Kidney (tissue), 14 donors: ENCODE results near the gene ABHD2. TPM values are rescaled to one million over a fixed set of nuclear protein-coding genes. Genes with fewer than 3 reads are reported as not detected.
"Not testable (repeated sequence)": the region's sequence is repeated elsewhere in the genome, so short reads cannot be mapped to it uniquely, and the experiment has no call there.

ENCODE experiments used
- DNase-seq, 5 donors: peaks; one replicate each; pipeline ENCODE4 v3.0.0-alpha.2; 2013 to 2020
- FAIRE-seq: peaks from 2 replicates; lab custom pipeline; 2012; peaks lifted over from hg19 to GRCh38; lab: Jason Lieb, UNC
- H3K27ac ChIP-seq, 2 donors: one replicate each; pipeline ENCODE4 v1.7.0; 2013; ENCODE audit warnings: low read depth in 2 of 2, low read length in 2 of 2, inconsistent platforms in 1 of 2
- H3K27me3 ChIP-seq: one replicate; pipeline ENCODE4 v1.7.1; 2013; ENCODE audit warnings: low read length, inconsistent platforms; ENCODE audit not compliant: control insufficient read depth, insufficient read depth
- H3K36me3 ChIP-seq, 3 donors: one replicate each; pipeline versions ENCODE4 v1.7.0 to v1.7.1; 2013; ENCODE audit warnings: low read length in 3 of 3, control low read depth in 1 of 3, inconsistent platforms in 1 of 3; ENCODE audit not compliant: insufficient read depth in 3 of 3, control insufficient read depth in 2 of 3
- H3K4me1 ChIP-seq, 3 donors: one replicate each; pipeline versions ENCODE4 v1.7.0 to v1.7.1; 2013; ENCODE audit warnings: low read length in 3 of 3, inconsistent platforms in 1 of 3, low read depth in 1 of 3; ENCODE audit not compliant: control insufficient read depth in 2 of 3, insufficient read depth in 2 of 3
- H3K4me3 ChIP-seq, 3 donors: one replicate each; pipeline versions ENCODE4 v1.7.0 to v1.8.1; 2013; ENCODE audit warnings: low read length in 3 of 3, control low read depth in 1 of 3, inconsistent platforms in 1 of 3
- H3K9ac ChIP-seq, 3 donors: one replicate each; pipeline versions ENCODE4 v1.7.0 to v1.7.1; 2013; ENCODE audit warnings: low read length in 3 of 3, control low read depth in 1 of 3, inconsistent platforms in 1 of 3
- H3K9me3 ChIP-seq, 3 donors: one replicate each; pipeline versions ENCODE4 v1.7.0 to v1.7.1; 2013; ENCODE audit warnings: low read length in 3 of 3, control low read depth in 1 of 3, inconsistent platforms in 1 of 3; ENCODE audit not compliant: control insufficient read depth in 2 of 3, insufficient read depth in 1 of 3
- CTCF ChIP-seq: IDR thresholded peaks from 3 replicates; pipeline ENCODE4 v1.5.1; 2012; ENCODE audit warnings: mild to moderate bottlenecking, moderate library complexity, borderline replicate concordance; ENCODE audit not compliant: insufficient read depth; ENCODE audit errors: extremely low read depth
- intact Hi-C: fragments of 100-400 bp; cut with DNase I; formaldehyde crosslinking; loops from one replicate; pipeline ENCODE4 v1.11.1; 2022
- polyA plus RNA-seq: library from polyadenylated mRNA; stranded (reverse); fragments of 350-450 nt; fragmentation: Illumina TruSeq; extraction: RNeasy Lipid Tissue Mini Kit (QIAGEN cat#74804); gene quantifications from one replicate; pipeline ENCODE4 v1.2.3, GENCODE V29; 2014; ENCODE audit warnings: low read depth, low replicate concordance; ENCODE audit not compliant: insufficient read depth
- total RNA-seq: library from RNA; stranded (reverse); fragmentation: NEBNext Ultra II Directional; extraction: Animal tissue kit (Norgen Biotek cat#: 25700); gene quantifications from one replicate; pipeline ENCODE4 v1.2.1, GENCODE V29; 2021
- donor health status: control.
- donor health status: control.
- donor health status: control.
- donor health status: control.
- donor health status: control.
- donor health status: DM: yes; HTN: yes; CAD: no.
- donor health status: Normal renal cell carcinoma (clear cell type).

The ABHD2 gene
- total and polyA plus RNA-seq, 2 donors from 2014 or later, result 13.3 to 123 TPM

- intact Hi-C loops, result no loop called here
- no peak overlapping the region for H3K27ac ChIP-seq
Measured at GRCh38 chr15:89138999-89139612, 50.9 kb downstream of the ABHD2 start.

GRCh38 chr15:89139613-89140499 lies 51.6 kb downstream of the ABHD2 start:
- intact Hi-C loops, result no loop called here
- Histone ChIP-seq H3K27ac (no peak overlapping the region), H3K4me3 (no peak overlapping the region), H3K27me3 (no peaks in the 10 kb centered on the region), H3K4me1 (peaks cover 3 to 25% (median 19%) of the 10 kb centered on the region in 3 donors), H3K9me3 (no peaks in the 10 kb centered on the region), H3K9ac (no peak overlapping the region), H3K36me3 (no peaks in the 10 kb centered on the region)
- peak in 1 of 5 donors; percentile 60 for DNase-seq
- no peak for FAIRE-seq
- peak; percentile 13 for TF ChIP-seq CTCF

More at GRCh38 chr15:89138999-89139612, 50.9 kb downstream of the ABHD2 start:
- no peak overlapping the region for H3K4me3 ChIP-seq
- H3K27me3 ChIP-seq, result no peaks in the 10 kb centered on the region
- peaks cover 3 to 25% (median 19%) of the 10 kb centered on the region in 3 donors for H3K4me1 ChIP-seq
- no peaks in the 10 kb centered on the region for H3K9me3 ChIP-seq
- no peaks in the 10 kb centered on the region for H3K36me3 ChIP-seq
- DNase-seq (no peak), FAIRE-seq (no peak)
- no peak for TF ChIP-seq CTCF
- no peak overlapping the region for H3K9ac ChIP-seq

GRCh38 chr15:89140595-89140994 lies 52.3 kb downstream of the ABHD2 start:
- H3K36me3 ChIP-seq, result no peaks in the 10 kb centered on the region
- DNase-seq (no peak), FAIRE-seq (no peak)
- H3K4me3 ChIP-seq, result no peak overlapping the region
- no peaks in the 10 kb centered on the region for H3K9me3 ChIP-seq
- intact Hi-C loops, result no loop called here
- no peak for TF ChIP-seq CTCF
- no peak overlapping the region for H3K27ac ChIP-seq
- no peak overlapping the region for H3K9ac ChIP-seq
- no peaks in the 10 kb centered on the region for H3K27me3 ChIP-seq
- peaks cover 3 to 25% (median 19%) of the 10 kb centered on the region in 3 donors for H3K4me1 ChIP-seq

GRCh38 chr15:89141159-89141558 lies 52.9 kb downstream of the ABHD2 start:
- H3K27me3 ChIP-seq, intact Hi-C loops, FAIRE-seq, H3K9ac ChIP-seq, DNase-seq, H3K27ac ChIP-seq, H3K4me3 ChIP-seq, H3K9me3 ChIP-seq, H3K36me3 ChIP-seq: not testable (repeated sequence)
- peaks cover 3 to 24% (median 19%) of the 10 kb centered on the region in 3 donors for H3K4me1 ChIP-seq
